A549 (cell line): ENCODE data around the gene SNAPC2. TPM values are rescaled to one million over a fixed set of nuclear protein-coding genes. Genes with fewer than 3 reads are reported as not detected.

ENCODE experiments used
- ATAC-seq, 2 experiments: fragments of 200-7000 bp in 1 of 2; fragments of >200 bp in 1 of 2; cut with Nextera tagmentation in 1 of 2; cut with Tn5 transposase in 1 of 2; 3 replicates each; pipeline versions ENCODE4 v1.8.0 to v1.9.1; 2018 to 2020; ENCODE audit warnings: mild to moderate bottlenecking in 1 of 2, moderate library complexity in 1 of 2
- CTCF ChIA-PET: fragments of 300-600 bp; sonication (Branson Sonifier 250); formaldehyde crosslinking; extraction: SDS; loops from one replicate; lab custom pipeline; 2021; ENCODE audit warnings: antibody characterized with exemption, inconsistent platforms; lab: Yijun Ruan, JAX
- POLR2A ChIA-PET: fragments of 350-600 bp; formaldehyde crosslinking; extraction: SDS; loops from one replicate; lab custom pipeline; 2021; ENCODE audit warnings: antibody characterized with exemption, inconsistent platforms; lab: Yijun Ruan, JAX
- DNase-seq, 2 experiments: peaks; one replicate each; pipeline versions ENCODE4 v3.0.0 to v3.0.0-alpha.2; 2011 to 2016; ENCODE audit warnings: low read depth in 1 of 2, low spot score in 1 of 2
- FAIRE-seq: peaks from 2 replicates; lab custom pipeline; 2011; peaks lifted over from hg19 to GRCh38; lab: Jason Lieb, UNC
- H3K27ac ChIP-seq, 2 experiments: fragments of >200 bp; sonication (Bioruptor Twin); formaldehyde crosslinking; 3 replicates each; pipeline ENCODE4 v1.5.1; 2016 to 2017
- H3K4me1 ChIP-seq: fragments of >200 bp; sonication (Bioruptor Twin); formaldehyde crosslinking; 3 replicates; pipeline ENCODE4 v1.6.1; 2016
- H3K4me2 ChIP-seq: fragments of >200 bp; sonication (Bioruptor Twin); formaldehyde crosslinking; 3 replicates; pipeline ENCODE4 v1.6.1; 2016
- H3K4me3 ChIP-seq: fragments of >200 bp; sonication (Bioruptor Twin); formaldehyde crosslinking; 3 replicates; pipeline ENCODE4 v1.5.1; 2016
- H3K9me3 ChIP-seq: fragments of >200 bp; sonication (Bioruptor Twin); formaldehyde crosslinking; 3 replicates; pipeline ENCODE4 v1.6.1; 2016
- BHLHE40 ChIP-seq: IDR thresholded peaks from 2 replicates; pipeline ENCODE4 v1.6.1; 2012; ENCODE audit warnings: low read depth, low read length, inconsistent platforms
- CHD4 ChIP-seq: fragments of 200-600 bp; sonication (generic); IDR thresholded peaks from 2 replicates; pipeline ENCODE4 v1.6.1; 2016; ENCODE audit warnings: antibody characterized with exemption, mild to moderate bottlenecking, borderline replicate concordance
- CTCF ChIP-seq: fragments of >200 bp; sonication (Bioruptor Twin); formaldehyde crosslinking; IDR thresholded peaks from 3 replicates; pipeline ENCODE4 v1.5.1; 2016
- EHF ChIP-seq: fragments of 250-450 bp; sonication (Bioruptor Pico); IDR thresholded peaks from 2 replicates; pipeline ENCODE4 v1.5.0; 2020; ENCODE audit warnings: mild to moderate bottlenecking
- EP300 ChIP-seq, 2 experiments: fragments of >200 bp; sonication (Bioruptor Twin); formaldehyde crosslinking; IDR thresholded peaks; 2 replicates in 1 of 2; 3 replicates in 1 of 2; pipeline ENCODE4 v1.6.1; 2016 to 2017
- ESRRA ChIP-seq: fragments of 150-350 bp; IDR thresholded peaks from 2 replicates; pipeline ENCODE4 v1.6.1; 2014; ENCODE audit warnings: mild to moderate bottlenecking, low read length, borderline replicate concordance
- FOSB ChIP-seq: fragments of 250-450 bp; sonication (Bioruptor Pico); IDR thresholded peaks from 2 replicates; pipeline ENCODE4 v1.5.0; 2020; ENCODE audit warnings: mild to moderate bottlenecking, moderate library complexity
- HDAC2 ChIP-seq: fragments of 200-600 bp; sonication (generic); IDR thresholded peaks from 2 replicates; pipeline ENCODE4 v1.6.1; 2016
- HEYL ChIP-seq: fragments of 250-450 bp; sonication (Bioruptor Pico); IDR thresholded peaks from 2 replicates; pipeline ENCODE4 v1.8.0; 2021; ENCODE audit warnings: mild to moderate bottlenecking, moderate library complexity
- JUN ChIP-seq, 2 experiments: fragments of >200 bp; sonication (Bioruptor Twin); formaldehyde crosslinking; IDR thresholded peaks; 2 replicates in 1 of 2; 3 replicates in 1 of 2; pipeline ENCODE4 v1.6.1; 2016 to 2017
- MAFK ChIP-seq: fragments of 450-650 bp; IDR thresholded peaks from 2 replicates; pipeline ENCODE4 v1.6.1; 2014; ENCODE audit not compliant: partially characterized antibody
- MYC ChIP-seq: IDR thresholded peaks from 2 replicates; pipeline ENCODE4 v1.6.1; 2012; ENCODE audit warnings: mild to moderate bottlenecking, inconsistent platforms, low read length, improper control_type of control experiment, borderline replicate concordance
- PBX3 ChIP-seq: IDR thresholded peaks from 2 replicates; pipeline ENCODE4 v1.6.1; 2012
- PHF8 ChIP-seq: fragments of 200-600 bp; sonication (generic); IDR thresholded peaks from 2 replicates; pipeline ENCODE4 v1.6.1; 2016; ENCODE audit warnings: low read depth, mild to moderate bottlenecking, antibody characterized with exemption, moderate library complexity, borderline replicate concordance
- POLR2A ChIP-seq: IDR thresholded peaks from 2 replicates; pipeline ENCODE4 v1.6.1; 2012; ENCODE audit warnings: mild to moderate bottlenecking, low read length
- RAD21 ChIP-seq, 2 experiments: fragments of >200 bp in 1 of 2; sonication (Bioruptor Twin) in 1 of 2; formaldehyde crosslinking in 1 of 2; IDR thresholded peaks in 1 of 2; conservative IDR thresholded peaks in 1 of 2; 2 replicates in 1 of 2; 3 replicates in 1 of 2; pipeline ENCODE4 v1.6.1; 2012 to 2018; ENCODE audit warnings: inconsistent platforms in 1 of 2
- RARB ChIP-seq: fragments of 250-450 bp; sonication (Bioruptor Pico); IDR thresholded peaks from 2 replicates; pipeline ENCODE4 v1.8.0; 2021; ENCODE audit warnings: mild to moderate bottlenecking, moderate library complexity
- RFX5 ChIP-seq: fragments of 450-650 bp; IDR thresholded peaks from 2 replicates; pipeline ENCODE4 v1.7.1; 2014; ENCODE audit warnings: antibody characterized with exemption, mild to moderate bottlenecking, moderate library complexity
- RNF2 ChIP-seq: fragments of 200-600 bp; sonication (generic); IDR thresholded peaks from 2 replicates; pipeline ENCODE4 v1.6.1; 2016; ENCODE audit warnings: low read depth, mild to moderate bottlenecking, antibody characterized with exemption, moderate library complexity, borderline replicate concordance
- SMC3 ChIP-seq: fragments of >200 bp; sonication (Bioruptor Twin); formaldehyde crosslinking; IDR thresholded peaks from 3 replicates; pipeline ENCODE4 v1.6.1; 2018; ENCODE audit warnings: inconsistent platforms
- ZC3H11A ChIP-seq: fragments of 450-650 bp; IDR thresholded peaks from 2 replicates; pipeline ENCODE4 v1.6.1; 2014; ENCODE audit warnings: antibody characterized with exemption, mild to moderate bottlenecking
- ZFP36 ChIP-seq: fragments of 450-650 bp; IDR thresholded peaks from 2 replicates; pipeline ENCODE4 v1.6.1; 2014; ENCODE audit warnings: borderline replicate concordance; ENCODE audit not compliant: partially characterized antibody
- WGBS: methylation state at CpG from one replicate; pipeline ENCODE4 v1.1.6; 2017; ENCODE audit errors: missing lambda C conversion rate; 5-methylcytosine and 5-hydroxymethylcytosine counted together
- polyA plus RNA-seq, 4 experiments: library from polyadenylated mRNA; depleted of rRNA in 3 of 4; stranded (reverse); fragments of >200 nt; fragmentation: RNase III in 1 of 4; extraction: RNeasy Plus Mini Kit Qiagen cat#74134 plus additional on column Dnase treatment in 1 of 4; gene quantifications; 2 replicates in 3 of 4; 3 replicates in 1 of 4; pipeline ENCODE4 v1.2.3, GENCODE V29; 2011 to 2017

Gene SNAPC2
- polyA plus RNA-seq, 2 of the 4 experiments (the other 2 are of a cell fraction), result 9.2 to 13.8 TPM

- Histone ChIP-seq H3K9me3 (no peaks in the 10 kb centered on the region), H3K27ac (no peak overlapping the region), H3K4me3 (no peak overlapping the region), H3K4me1 (peaks cover 8% of the 10 kb centered on the region), H3K4me2 (no peak overlapping the region)
- 93% methylated on average over 8 of the region's 11 CpGs for WGBS
- DNase-seq (no peak), ATAC-seq (no peak), FAIRE-seq (no peak)
- ChIA-PET POLR2A (no interaction called here), CTCF (interaction anchor here (1.7 to 2.2 kb wide), 2 partner anchors 9 to 10 kb away, joined by 7 to 14 read pairs; no protein-coding TSS in a partner anchor)
- TF ChIP-seq HDAC2 (no peak), RFX5 (no peak), SMC3 (no peak), RARB (no peak), RAD21 (conservative IDR thresholded peaks at IDR 0.05 in 1 of 2, IDR thresholded peaks at IDR 0.05 in 1 of 2) (no peak), PBX3 (no peak), CHD4 (no peak), PHF8 (no peak), JUN (IDR thresholded peaks at IDR 0.05) (no peak), MAFK (no peak), ESRRA (no peak), CTCF (no peak), RNF2 (no peak), ZC3H11A (no peak), EP300 (IDR thresholded peaks at IDR 0.05) (no peak), BHLHE40 (no peak), ZFP36 (no peak), HEYL (CRISPR knock-in tag) (no peak), MYC (no peak)
Observed at GRCh38 chr19:7907544-7907943, 12.6 kb upstream of the SNAPC2 start.

GRCh38 chr19:7908078-7908699 is 11.9 kb upstream of the SNAPC2 start:
- ChIA-PET POLR2A (interaction anchor here (0.8 kb wide), 1 partner anchor 12 kb away, joined by 3 read pairs; the partner anchor contains the start of gene SNAPC2), CTCF (interaction anchor here (0.8 to 2.2 kb wide), 4 partner anchors 8 to 39 kb away, joined by 3 to 14 read pairs (median 3); no protein-coding TSS in a partner anchor)
- TF ChIP-seq FOSB (CRISPR knock-in tag), result no peak
- TF ChIP-seq EHF, result no peak
- no peak for TF ChIP-seq POLR2A
- no peak for TF ChIP-seq PHF8
- 82% methylated on average over 14 of the region's 14 CpGs for WGBS
- Histone ChIP-seq H3K4me1 (peaks cover 8% of the 10 kb centered on the region), H3K4me3 (no peak overlapping the region), H3K9me3 (no peaks in the 10 kb centered on the region), H3K4me2 (no peak overlapping the region), H3K27ac (no peak overlapping the region)
- no peak; a peak in 1 of 6 replicates for ATAC-seq
- no peak for DNase-seq
- FAIRE-seq, result no peak
